HG03558 (cell line): Measurements from ENCODE around the gene SLC10A3.

Source experiments
- ATAC-seq: cut with Tn5 transposase; IDR thresholded peaks from one replicate; pipeline ENCODE4 v1.9.1; 2021; ENCODE audit warnings: moderate number of reproducible peaks; ENCODE audit not compliant: unreplicated experiment; ENCODE audit errors: extremely low read depth

SLC10A3 gene

GRCh38 chrX:154485150-154486051 is 5.0 kb downstream of the SLC10A3 start:
- no peak for ATAC-seq

- ATAC-seq, result no peak
Observed at GRCh38 chrX:154484255-154485149, 5.9 kb downstream of the SLC10A3 start.

GRCh38 chrX:154483325-154483724 is 7.1 kb downstream of the SLC10A3 start:
- no peak for ATAC-seq

GRCh38 chrX:154482786-154483185 is 7.6 kb downstream of the SLC10A3 start:
- no peak for ATAC-seq

GRCh38 chrX:154481911-154482601 is 8.4 kb downstream of the SLC10A3 start:
- ATAC-seq, result no peak

- no peak for ATAC-seq
Observed at GRCh38 chrX:154481195-154481594, 9.2 kb downstream of the SLC10A3 start.

- peak; percentile 66 for ATAC-seq
Observed at GRCh38 chrX:154478728-154479622, 11.5 kb downstream of the SLC10A3 start, which contains the start of gene LAGE3. LAGE3 (minus strand) TSS chrX:154479281; CDS start chrX:154478915, 366 bp downstream.

- no peak for ATAC-seq
Observed at GRCh38 chrX:154477891-154478477, 12.4 kb downstream of the SLC10A3 start.

GRCh38 chrX:154476821-154477220 is 13.6 kb downstream of the SLC10A3 start:
- no peak for ATAC-seq

GRCh38 chrX:154473683-154474082 is 16.7 kb downstream of the SLC10A3 start:
- no peak for ATAC-seq

- no peak for ATAC-seq
Observed at GRCh38 chrX:154472685-154473632, 17.5 kb downstream of the SLC10A3 start.

GRCh38 chrX:154471839-154472684 is 18.4 kb downstream of the SLC10A3 start:
- no peak for ATAC-seq

- no peak for ATAC-seq
Observed at GRCh38 chrX:154470914-154471568, 19.4 kb downstream of the SLC10A3 start.

- ATAC-seq, result no peak
Observed at GRCh38 chrX:154470434-154470833, 20.0 kb downstream of the SLC10A3 start.

GRCh38 chrX:154469880-154470279 is 20.5 kb downstream of the SLC10A3 start:
- no peak for ATAC-seq

GRCh38 chrX:154469114-154469513 is 21.3 kb downstream of the SLC10A3 start:
- ATAC-seq, result no peak

- ATAC-seq, result no peak
Observed at GRCh38 chrX:154468217-154468616, 22.2 kb downstream of the SLC10A3 start.
